Measurements from ENCODE around the gene FKBP2. TPM values are rescaled to one million over a fixed set of nuclear protein-coding genes. Genes with fewer than 3 reads are reported as not detected.

The FKBP2 gene
- total RNA-seq, 6 experiments from 2014 or later: 49.4 to 108 (median 66.7) TPM

DNA sequence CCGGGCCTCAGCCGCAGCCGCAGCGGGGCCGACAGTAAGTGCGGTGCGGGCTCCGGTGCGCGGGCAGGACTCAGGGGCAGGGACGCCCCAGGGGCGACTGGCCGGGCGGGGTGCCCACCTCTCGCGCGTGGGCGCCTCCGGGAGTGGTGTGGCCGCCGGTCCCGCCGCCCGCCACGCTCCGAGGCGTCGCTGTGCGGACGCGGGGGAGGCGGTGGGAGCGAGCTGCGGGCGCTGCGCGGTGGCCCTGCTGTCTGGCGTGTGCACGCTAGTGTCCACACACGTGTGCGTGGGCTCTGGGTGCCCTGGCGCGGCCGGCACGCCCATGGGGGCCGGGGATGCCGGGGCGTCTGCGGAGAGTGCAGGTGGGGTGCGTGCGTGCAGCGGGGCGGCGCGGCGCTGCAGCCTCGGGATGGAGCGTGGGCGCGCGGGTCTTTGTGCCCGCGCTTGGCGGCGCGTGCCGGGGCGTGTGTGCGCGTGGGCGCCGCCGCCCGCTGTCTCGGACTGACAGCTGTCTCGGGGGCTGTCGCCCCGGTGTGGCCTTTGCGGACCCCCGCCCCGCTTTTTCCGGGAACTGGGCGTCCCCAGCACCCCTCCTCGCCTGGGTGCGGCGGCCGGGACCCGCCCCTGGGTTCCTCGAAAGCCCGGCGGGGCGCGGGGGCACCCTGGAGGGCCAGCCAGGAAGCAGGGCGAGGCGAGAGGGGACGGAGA lies 51.0 kb downstream of the FKBP2 start:
- H3K27me3 ChIP-seq: peaks cover 0 to 13% of the 10 kb centered on the region in 2 donors
- H3K4me1 ChIP-seq: peaks cover 0 to 12% (median 0%) of the 10 kb centered on the region in 4 donors
- no peak overlapping the region for H3K27ac ChIP-seq
- ATAC-seq (no peak), DNase-seq (no peak)
- H3K36me3 ChIP-seq: no peaks in the 10 kb centered on the region
- TF ChIP-seq POLR2A (IDR thresholded peaks at IDR 0.05) (no peak), CTCF (IDR thresholded peaks at IDR 0.05) (no peak)
- WGBS (ENCODE audit: insufficient coverage, low coverage, low lambda C conversion rate, missing lambda C conversion rate): no CpG with 5 or more reads among the region's 96 CpGs
- H3K9me3 ChIP-seq: no peaks in the 10 kb centered on the region
- H3K4me3 ChIP-seq: peak overlapping the region in 1 of 3 donors; percentile 1
- intact Hi-C loops (cut with DNase I): no loop called here

DNA sequence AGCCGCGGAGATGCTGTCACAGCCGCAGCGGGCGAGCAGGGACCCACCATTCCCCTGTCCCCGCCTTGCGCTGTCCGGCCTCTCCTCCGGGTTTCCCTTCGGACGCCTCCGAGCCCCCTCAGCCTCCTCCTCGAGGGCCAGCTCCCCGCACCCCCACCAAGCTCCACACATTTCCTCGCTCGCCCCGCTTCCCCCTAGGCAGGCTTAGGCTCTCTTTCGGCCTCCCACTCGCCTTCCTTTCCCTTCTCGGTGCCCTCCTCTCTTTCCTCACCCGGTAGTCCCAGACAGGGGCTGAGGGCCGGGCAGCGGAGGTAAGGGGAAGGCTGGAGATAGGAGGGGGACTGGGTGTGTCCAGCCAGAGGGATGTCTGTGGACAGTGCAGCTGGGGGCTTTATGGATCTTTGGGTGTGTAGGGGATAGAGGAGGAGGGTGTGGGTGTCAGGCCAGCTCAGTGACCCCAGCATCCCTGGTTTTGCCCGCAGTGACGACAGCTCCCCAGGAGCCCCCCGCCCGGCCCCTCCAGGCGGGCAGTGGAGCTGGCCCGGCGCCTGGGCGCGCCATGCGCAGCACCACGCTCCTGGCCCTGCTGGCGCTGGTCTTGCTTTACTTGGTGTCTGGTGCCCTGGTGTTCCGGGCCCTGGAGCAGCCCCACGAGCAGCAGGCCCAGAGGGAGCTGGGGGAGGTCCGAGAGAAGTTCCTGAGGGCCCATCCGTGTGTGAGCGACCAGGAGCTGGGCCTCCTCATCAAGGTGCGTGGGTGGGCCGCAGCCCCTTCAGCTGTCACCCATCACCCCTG lies 51.8 kb downstream of the FKBP2 start:
- Histone ChIP-seq H3K4me1 (peaks cover 0 to 12% (median 0%) of the 10 kb centered on the region in 4 donors), H3K27ac (no peak overlapping the region), H3K27me3 (peaks cover 0 to 21% of the 10 kb centered on the region in 2 donors), H3K4me3 (no peak overlapping the region), H3K9me3 (no peaks in the 10 kb centered on the region), H3K36me3 (no peaks in the 10 kb centered on the region)
- TF ChIP-seq CTCF (IDR thresholded peaks at IDR 0.05) (no peak), POLR2A (IDR thresholded peaks at IDR 0.05) (no peak)
- no peak for ATAC-seq
- no peak for DNase-seq
- intact Hi-C loops (cut with DNase I): no loop called here
- 7% methylated on average over 15 of the region's 42 CpGs for WGBS (ENCODE audit: insufficient coverage, low coverage, low lambda C conversion rate, missing lambda C conversion rate)

Other genes starting within 250 kb of the FKBP2 start
- gene FLRT1, start 205.2 kb upstream of the FKBP2 start, total RNA-seq: under 1 TPM in 1 of 6 experiments, not detected in 5; 0.12 TPM
- gene MACROD1, start 75.0 kb upstream of the FKBP2 start, total RNA-seq: 100 to 1,000 TPM in 1 of 6 experiments, 10 to 100 TPM in 5; 12.3 to 219 (median 27.8) TPM
- gene STIP1, start 54.9 kb upstream of the FKBP2 start, total RNA-seq: 100 to 1,000 TPM in 1 of 6 experiments, 10 to 100 TPM in 5; 27.6 to 110 (median 59.4) TPM
- 10 to 100 TPM in 1 of 6 experiments, 1 to 10 TPM in 5; 5.1 to 17.3 (median 8.1) TPM for gene FERMT3, start 34.4 kb upstream of the FKBP2 start, total RNA-seq
- gene TRPT1, start 14.9 kb upstream of the FKBP2 start, total RNA-seq: 10 to 100 TPM; 13.5 to 29.6 (median 18.9) TPM
- gene NUDT22, start 14.8 kb upstream of the FKBP2 start, total RNA-seq: 10 to 100 TPM; 23.2 to 46.7 (median 32.1) TPM
- gene DNAJC4, start 10.5 kb upstream of the FKBP2 start, total RNA-seq: 10 to 100 TPM; 14.6 to 27.6 (median 21.4) TPM
- 10 to 100 TPM in 5 of 6 experiments, 1 to 10 TPM in 1; 7.5 to 33.2 (median 16.6) TPM for gene VEGFB, start 6.5 kb upstream of the FKBP2 start, total RNA-seq
- 10 to 100 TPM; 34.1 to 90.3 (median 49.7) TPM for gene PPP1R14B, start 5.8 kb downstream of the FKBP2 start, total RNA-seq
- gene PLCB3, start 10.4 kb downstream of the FKBP2 start, total RNA-seq: 1 to 10 TPM; 5.4 to 8.0 (median 6.7) TPM
- 10 to 100 TPM; 22.0 to 53.8 (median 26.0) TPM for gene BAD, start 43.6 kb downstream of the FKBP2 start, total RNA-seq
- gene GPR137, start 44.8 kb downstream of the FKBP2 start, total RNA-seq: 10 to 100 TPM; 13.0 to 21.9 (median 17.8) TPM
- not detected for gene KCNK4, start 50.2 kb downstream of the FKBP2 start, total RNA-seq
- not detected for gene CATSPERZ, start 59.3 kb downstream of the FKBP2 start, total RNA-seq
- gene ESRRA, start 64.4 kb downstream of the FKBP2 start, total RNA-seq: 10 to 100 TPM; 28.5 to 82.6 (median 47.7) TPM
- 100 to 1,000 TPM in 2 of 6 experiments, 10 to 100 TPM in 4; 58.0 to 122 (median 85.3) TPM for gene TRMT112, start 76.5 kb downstream of the FKBP2 start, total RNA-seq
- gene PRDX5, start 77.0 kb downstream of the FKBP2 start, total RNA-seq: 100 to 1,000 TPM in 2 of 6 experiments, 10 to 100 TPM in 4; 84.0 to 172 (median 89.3) TPM
- 10 to 100 TPM in 1 of 6 experiments, 1 to 10 TPM in 5; 2.4 to 10.6 (median 4.9) TPM for gene CCDC88B, start 99.1 kb downstream of the FKBP2 start, total RNA-seq
- 10 to 100 TPM in 3 of 6 experiments, 1 to 10 TPM in 3; 6.6 to 17.9 (median 10.3) TPM for gene RPS6KA4, start 118.1 kb downstream of the FKBP2 start, total RNA-seq